GM19193 (cell line): ENCODE data around the gene CCL1.

ENCODE experiments used
- POLR2A ChIP-seq: IDR thresholded peaks from 4 replicates; pipeline ENCODE4 v1.6.1; 2011; ENCODE audit not compliant: insufficient read depth, insufficient read length; ENCODE audit errors: extremely low read depth

CCL1 gene

DNA sequence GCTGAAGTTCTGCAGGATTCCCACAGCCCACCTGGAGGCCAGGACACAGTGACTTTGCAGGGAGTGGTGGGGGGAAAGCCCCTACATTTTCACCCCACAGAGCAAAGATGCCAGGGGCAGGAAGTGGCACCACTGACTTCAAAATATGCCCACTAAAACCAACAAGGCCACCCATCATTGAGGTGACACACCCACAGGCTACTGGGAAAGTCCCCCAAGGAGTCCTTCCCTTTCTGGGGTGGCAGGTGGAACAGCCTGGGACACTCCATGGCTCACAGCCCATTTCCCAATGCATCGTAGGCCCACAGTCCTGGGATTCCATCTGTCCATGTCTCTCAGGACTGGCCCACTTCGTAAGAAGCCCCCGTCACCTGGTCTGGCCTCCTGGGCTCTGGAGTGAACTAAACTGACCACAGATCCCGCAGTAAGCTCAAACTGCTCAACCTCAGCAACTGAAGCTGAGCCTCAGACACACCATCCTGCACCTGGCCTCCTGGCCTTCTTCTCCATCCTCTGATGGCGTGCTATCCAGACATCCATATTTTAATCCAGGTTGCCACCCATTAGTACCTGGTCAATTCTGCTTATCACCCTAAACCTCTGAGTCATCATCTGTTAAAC is 7.5 kb upstream of the CCL1 start:
- no peak for TF ChIP-seq POLR2A

DNA sequence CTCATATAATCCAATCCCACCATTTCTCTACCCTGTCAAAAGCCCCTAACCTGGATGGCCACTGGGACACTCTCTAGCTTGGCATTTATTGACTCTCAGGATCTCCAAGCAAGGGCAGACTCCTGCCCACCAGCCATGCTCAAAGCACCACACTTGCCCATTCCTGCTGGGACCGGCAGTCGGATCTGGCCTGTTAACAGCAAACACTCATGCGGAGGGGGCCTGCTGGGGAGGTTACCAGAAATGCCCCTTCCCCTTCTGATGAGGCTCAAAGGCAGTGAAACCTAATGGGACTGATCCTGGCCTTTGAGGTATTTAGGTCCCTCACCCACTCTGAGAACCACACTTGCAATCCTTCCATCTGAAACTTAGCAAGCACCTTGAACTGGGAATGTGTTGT is 6.5 kb upstream of the CCL1 start:
- TF ChIP-seq POLR2A, result no peak

DNA sequence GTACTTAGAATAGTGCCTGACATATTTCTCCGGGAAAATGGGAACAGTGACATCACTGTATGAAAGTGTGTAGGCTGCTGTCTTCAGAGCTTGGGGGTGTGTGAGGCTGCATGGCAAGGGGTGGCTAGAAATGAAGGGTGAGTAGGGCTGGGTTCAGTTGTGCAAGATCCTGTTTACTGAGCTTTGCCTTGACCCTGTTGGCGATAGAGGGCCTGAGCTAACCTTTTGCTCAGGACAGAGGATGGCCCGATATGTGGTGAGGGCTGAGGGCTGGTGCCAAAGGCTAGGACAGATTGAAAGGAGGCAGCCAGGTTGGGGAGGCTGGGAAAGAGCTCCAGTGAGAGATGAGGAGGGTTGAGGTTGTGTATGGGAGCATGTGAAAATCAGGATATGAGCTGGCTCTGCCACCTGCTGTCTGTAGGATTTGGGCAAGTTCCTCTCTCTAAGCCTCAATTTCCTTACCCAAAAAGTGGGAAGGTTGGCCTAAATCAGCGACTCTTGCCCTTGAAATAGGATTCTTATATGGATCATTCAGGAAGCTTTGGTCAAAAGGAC is 6.0 kb upstream of the CCL1 start:
- no peak for TF ChIP-seq POLR2A

DNA sequence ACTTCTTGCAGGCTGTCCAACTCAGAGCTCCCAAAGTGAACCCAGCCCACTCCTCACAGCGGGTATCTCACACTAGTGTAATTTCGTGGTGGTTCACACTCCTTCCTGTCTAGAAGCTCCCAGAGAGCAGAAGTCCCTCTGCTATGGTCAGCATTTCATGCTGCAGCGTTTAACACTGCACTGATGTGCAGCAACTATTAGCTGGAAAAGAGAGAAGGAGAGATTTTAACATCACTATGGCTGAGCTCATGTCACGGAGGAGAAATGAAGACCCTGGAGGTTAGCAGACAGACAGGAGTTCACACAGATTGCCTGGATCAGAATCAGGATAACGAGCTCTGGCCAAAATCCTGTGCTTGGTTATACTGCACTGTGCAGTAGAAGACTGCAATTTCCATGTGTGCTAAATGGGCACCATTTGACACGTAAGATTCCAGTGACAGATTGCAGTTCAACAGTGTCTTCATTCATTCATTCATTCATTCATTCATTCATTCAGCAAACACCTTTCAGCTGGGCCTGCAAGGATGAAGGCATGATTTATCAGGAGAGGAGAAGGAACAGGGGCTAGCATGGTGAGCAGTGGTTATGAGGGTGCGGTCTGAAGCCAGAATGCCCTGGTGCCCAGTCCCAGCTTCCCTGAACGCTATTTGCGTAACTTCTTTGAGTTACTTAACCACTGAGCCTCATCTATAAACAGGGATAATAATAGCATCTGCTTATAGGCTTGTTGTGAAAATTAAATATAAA is 5.3 kb upstream of the CCL1 start:
- no peak for TF ChIP-seq POLR2A

DNA sequence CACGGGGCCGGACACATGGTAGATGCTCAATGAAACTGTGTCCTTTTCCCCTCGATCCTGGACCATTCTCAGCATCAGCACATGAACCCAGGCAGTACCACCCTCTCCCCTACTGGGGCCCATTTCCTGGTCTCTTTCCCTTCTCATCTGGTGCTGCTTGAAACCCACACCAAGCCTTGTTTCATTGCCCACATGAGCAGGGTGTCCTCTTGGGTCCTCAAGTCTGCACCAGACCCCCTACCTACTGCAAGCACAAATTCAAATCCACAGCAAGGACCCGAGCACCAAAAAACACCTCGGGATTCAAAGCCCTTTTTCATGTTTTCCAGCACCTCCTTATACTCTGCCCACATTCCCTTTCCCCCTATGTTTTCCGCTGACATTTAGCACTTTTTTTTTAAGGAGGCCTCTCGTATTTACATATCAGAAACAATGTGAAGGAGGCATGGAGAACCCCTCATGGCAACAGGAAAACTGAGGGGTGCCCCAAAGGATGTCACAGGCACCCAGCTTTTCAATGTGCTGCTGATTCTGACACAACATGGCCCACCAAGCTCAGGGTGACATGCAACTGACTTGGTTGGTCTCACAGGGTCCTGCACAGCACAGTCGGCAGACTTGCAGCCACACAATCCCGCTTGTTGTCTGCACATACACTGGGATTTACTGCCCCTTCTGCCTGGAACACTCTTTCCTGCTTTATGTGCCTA is 4.6 kb upstream of the CCL1 start:
- TF ChIP-seq POLR2A, result no peak

DNA sequence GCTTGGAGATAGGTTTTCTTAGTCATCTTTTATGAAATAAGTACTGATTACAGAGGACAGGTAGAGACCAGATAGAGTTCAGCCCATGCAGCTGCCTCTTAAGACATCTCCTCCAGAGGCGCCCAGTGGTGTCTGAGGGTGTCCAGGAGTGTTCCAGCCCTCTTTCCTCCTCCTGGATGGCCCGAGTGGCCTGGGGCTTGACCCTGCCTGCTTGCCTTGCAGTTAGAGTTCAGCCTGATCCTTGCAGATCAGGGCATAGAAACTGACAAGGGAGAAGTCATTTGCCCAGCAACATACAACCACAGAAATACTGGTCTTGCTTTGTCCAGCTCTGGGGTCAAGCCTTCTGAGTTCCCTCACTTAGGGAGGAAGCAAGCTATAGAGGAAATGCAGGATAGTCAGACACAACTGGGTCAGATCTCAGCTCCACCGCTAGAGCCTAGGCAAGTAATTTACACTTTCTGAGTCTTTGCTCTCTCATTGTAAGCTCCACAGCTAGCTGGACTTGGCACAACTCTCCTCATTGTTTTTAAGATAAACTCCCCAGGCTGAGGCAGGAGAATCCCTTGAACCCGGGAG is 3.6 kb upstream of the CCL1 start:
- TF ChIP-seq POLR2A, result no peak

DNA sequence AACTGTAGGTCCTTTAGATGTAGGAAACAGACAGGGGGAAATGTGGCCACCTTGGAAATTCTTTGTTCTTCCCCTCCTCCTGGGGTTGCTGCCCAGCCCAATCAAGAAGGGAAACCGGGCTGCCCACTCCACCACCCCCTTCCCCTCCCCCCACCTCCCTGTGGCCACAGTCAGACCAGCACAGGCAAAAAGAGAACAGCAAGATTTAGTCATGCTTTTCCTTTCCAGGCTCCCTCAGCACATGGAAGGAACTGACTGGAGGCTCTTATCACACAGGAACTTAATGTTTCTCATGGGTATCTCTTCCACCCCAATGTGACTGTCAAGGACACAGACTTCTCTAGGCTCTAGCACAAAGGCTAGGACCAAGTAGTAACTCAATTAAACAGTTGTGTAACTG is 3.0 kb upstream of the CCL1 start:
- no peak for TF ChIP-seq POLR2A

DNA sequence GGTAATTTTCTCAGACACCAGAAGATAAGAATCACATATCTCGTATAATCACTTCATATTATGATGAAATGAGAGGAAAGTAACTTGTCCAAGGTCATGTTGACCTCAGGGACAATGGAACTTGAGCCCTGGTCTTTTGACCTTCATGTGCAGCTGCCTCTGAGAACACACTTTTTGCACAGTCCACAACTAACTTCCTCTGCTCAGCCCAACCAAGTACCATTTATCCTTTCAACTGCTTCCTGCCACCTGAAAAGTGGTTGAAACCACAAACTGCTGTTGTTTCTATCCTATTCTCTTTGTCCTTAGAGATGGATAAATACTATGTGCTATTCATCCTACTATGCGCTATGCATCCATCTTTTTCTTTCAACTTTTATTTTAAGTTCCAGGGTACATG is 2.3 kb upstream of the CCL1 start:
- no peak for TF ChIP-seq POLR2A

DNA sequence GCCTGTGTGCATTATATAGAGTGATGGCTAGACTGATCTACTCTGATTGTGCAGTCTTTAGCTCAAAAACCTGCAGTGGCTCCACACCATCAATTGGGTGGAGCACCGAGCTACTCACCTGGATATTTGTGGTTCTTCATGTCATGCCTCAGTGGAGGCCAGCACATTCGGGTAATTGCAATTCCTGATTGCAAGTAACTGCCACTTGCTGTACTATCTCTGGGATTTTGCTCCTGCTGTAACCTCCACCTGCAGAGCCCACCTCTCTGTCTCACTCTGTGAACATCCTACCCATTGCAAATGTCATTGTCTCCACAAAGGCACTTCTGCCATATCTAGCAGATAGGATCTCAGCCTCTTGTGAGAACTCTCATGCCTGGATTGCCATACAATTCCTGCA is 1.7 kb upstream of the CCL1 start:
- TF ChIP-seq POLR2A, result no peak

DNA sequence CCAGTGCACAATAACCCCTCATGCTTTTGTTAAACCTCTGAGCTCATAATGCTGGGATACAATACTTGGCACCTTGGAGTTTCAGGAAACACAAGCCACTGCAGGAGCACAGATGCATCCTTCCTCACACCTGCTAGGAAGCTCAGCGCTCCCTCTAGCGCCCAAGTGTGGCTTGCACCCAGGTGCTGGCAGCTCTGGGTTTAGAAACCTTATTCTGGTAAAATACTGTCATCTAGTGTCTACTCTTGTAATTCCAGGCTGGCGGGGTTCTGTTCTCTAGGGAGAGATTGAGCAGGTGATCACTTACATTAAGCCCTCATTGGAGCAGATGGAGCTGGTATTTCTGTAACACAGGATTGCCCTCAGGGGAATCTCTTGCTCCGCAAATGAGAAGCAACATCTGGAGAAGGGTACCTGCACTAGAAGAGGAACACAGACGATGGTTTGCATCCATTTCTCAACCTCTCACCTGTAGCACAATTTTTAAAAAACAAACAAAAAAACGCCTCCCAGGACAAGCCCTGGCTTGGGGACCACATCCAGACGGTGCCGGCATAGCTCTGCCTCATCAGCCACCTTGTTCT is 1.5 kb downstream of the CCL1 start:
- TF ChIP-seq POLR2A, result no peak

DNA sequence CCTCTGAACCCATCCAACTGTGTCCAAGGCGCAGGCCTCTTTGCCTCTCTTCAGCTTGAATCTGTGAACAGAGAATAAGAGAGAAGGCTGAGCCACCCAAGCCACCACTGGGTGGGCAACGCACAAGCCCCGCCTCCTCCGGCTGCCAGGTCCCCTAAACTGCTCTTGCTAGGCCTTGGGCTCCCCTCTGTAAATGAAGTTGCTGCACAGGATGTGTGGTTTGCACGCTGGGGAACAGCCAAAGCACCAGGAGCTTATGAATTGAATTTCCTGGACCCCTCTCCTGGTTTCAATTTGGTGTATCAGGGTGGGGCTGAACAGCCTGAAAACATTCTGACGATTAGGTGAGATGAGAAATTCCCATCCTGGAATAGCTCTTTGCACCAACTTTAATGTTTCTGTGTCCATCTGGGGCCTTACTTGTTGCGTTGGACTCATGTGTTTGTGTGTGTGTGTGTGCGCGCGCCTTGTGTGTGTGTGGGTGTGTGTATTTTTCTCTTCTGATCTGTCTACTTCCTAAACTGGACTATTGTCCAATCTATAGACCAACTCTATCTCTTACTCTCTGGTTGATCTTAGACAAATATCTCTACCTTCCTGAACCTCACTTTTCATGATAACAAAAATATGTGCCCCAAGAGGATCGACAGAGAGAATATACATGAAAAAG is 2.3 kb downstream of the CCL1 start:
- TF ChIP-seq POLR2A, result no peak

DNA sequence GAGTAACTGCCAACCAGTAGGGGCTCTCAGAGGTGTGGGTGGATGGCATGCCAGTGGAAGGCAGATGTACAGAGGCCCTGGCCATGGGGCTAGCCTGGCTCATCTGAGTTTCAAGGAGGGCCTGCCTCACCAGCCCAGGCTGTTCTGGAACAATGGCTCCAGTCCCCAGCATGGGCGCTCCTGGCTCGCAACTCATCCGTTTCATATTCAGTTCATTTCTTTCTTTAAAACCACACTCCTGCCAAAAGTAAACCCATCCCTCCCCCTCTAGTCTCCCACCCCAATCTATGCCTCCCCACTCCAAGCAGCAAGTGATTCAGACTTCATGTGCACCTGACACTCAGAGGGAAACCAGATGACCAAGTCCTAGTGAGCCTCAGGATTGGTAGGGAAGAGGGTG is 4.4 kb downstream of the CCL1 start:
- TF ChIP-seq POLR2A, result no peak

DNA sequence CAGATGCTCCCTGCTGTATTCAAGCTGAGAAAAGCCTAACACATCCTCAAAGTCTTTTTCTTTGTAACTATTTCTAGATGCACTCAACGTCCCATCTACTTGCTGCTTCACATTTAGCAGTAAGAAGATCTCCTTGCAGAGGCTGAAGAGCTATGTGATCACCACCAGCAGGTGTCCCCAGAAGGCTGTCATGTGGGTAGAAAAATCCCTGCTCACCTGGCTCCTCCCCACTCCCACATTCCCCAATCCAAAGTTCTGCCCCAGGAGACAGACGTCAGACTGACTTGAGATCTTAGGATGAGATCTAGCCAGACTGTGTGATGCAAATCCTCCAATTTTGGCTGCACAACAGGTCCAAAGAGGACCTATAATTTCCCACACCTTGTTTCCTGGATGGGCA is 5.6 kb downstream of the CCL1 start:
- no peak for TF ChIP-seq POLR2A

DNA sequence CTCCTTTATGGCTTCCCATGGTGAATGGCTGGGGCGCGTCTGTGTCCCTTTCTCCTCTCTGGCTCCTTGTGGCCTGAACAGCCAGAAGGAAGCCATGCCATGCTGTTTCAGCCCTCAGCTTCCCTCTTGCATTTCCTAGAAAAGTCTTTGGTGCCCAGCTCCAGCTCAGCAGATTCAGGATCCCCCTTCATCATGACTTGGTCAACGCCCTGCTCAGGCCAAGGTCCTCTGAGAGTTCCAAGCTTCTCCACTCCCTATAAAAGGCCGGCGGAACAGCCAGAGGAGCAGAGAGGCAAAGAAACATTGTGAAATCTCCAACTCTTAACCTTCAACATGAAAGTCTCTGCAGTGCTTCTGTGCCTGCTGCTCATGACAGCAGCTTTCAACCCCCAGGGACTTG is 6.8 kb downstream of the CCL1 start, which contains the start of gene CCL13:
Gene CCL13 (plus strand): TSS at position 287 of the 400 bp plus-strand sequence. CDS start 47 bp downstream, at position 334.
- no peak for TF ChIP-seq POLR2A
